ENCODE measurements around the gene SGTA.

- no peak for TF ChIP-seq CTCF (IDR thresholded peaks at IDR 0.05)
- TF ChIP-seq ZFX (IDR thresholded peaks at IDR 0.05; ENCODE audit: borderline replicate concordance) = no peak
These were observed 76.8 kb downstream of the SGTA start for GRCh38 chr19:2706251-2706650.
